SH-SY5Y (cell line): ENCODE data around the gene POR.

Experiments
- GATA2 ChIP-seq: IDR thresholded peaks from 2 replicates; pipeline ENCODE4 v1.6.1; 2011; ENCODE audit warnings: mild to moderate bottlenecking, low read depth, low read length
- GATA3 ChIP-seq: IDR thresholded peaks from 2 replicates; pipeline ENCODE4 v1.6.1; 2011; ENCODE audit warnings: low read depth, mild to moderate bottlenecking, low read length, moderate library complexity

DNA sequence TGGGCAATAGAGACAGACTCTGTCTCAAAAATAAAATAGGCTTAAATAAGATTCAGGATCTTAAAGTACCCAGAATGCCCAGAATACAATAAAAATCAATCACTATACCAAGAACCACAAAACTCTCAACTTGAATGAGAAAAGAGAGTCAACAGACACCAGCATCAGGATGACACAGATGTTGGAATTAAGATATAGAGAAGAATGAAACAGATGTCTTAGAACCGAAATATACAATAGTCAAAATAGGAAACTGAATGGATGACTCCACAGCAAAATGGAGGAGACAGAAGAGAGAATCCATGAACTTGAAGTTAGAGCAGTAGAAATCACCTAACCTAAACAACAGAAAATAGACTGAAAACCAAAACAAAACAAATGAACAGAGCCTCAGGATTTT is 29.6 kb downstream of the POR start:
- no peak for TF ChIP-seq GATA2
- TF ChIP-seq GATA3: no peak
